ENCODE results near the gene NKD2. TPM values are rescaled to one million over a fixed set of nuclear protein-coding genes. Genes with fewer than 3 reads are reported as not detected.
A peak's percentile ranks its signal among the peaks of the same experiment; 100 is the strongest.

Gene NKD2
- polyA plus RNA-seq, 2 of the 4 experiments (the other 2 are of a cell fraction) = 1.2 to 4.2 TPM

DNA sequence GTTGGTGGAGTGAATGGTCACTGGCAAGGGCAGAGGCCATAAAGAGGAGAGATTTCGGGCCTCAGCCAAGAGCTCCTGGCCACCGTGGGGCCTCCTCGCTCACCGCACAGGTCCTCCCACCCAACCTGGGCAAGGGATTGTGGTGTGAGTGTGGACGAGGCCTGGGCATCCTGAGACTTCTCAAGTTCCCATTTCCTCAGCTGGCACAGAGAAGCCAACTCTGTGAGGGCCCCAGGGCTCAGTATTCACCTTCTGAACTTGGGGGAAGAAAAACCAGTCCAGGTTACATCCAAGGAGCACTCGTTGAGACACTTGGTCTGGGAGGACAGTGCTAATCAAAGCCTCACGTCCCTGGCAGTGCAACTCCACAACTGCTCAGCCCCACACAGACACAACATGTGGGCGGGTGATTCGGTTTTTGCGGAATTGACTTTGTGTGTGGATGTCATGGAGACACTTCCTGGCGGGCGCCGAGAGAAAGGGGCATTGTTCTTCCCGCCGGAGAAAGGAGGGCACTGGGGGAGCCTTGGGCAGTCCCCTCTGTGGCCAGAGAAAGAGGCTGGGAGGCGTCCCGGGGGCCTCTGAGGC is 28.5 kb upstream of the NKD2 start:
- Histone ChIP-seq H3K27ac (no peak overlapping the region), H3K4me1 (no peaks in the 10 kb centered on the region), H3K9me3 (no peaks in the 10 kb centered on the region), H3K4me2 (no peak overlapping the region), H3K4me3 (no peak overlapping the region)
- CTCF ChIA-PET = interaction anchor here (0.8 to 2.2 kb wide), 5 partner anchors 11 to 56 kb away, joined by 3 to 9 read pairs (median 3); no protein-coding TSS in a partner anchor
- 85% methylated on average over 17 of the region's 17 CpGs for WGBS (ENCODE audit: missing lambda C conversion rate)
- POLR2A ChIA-PET = no interaction called here
- TF ChIP-seq, protein P1, sequence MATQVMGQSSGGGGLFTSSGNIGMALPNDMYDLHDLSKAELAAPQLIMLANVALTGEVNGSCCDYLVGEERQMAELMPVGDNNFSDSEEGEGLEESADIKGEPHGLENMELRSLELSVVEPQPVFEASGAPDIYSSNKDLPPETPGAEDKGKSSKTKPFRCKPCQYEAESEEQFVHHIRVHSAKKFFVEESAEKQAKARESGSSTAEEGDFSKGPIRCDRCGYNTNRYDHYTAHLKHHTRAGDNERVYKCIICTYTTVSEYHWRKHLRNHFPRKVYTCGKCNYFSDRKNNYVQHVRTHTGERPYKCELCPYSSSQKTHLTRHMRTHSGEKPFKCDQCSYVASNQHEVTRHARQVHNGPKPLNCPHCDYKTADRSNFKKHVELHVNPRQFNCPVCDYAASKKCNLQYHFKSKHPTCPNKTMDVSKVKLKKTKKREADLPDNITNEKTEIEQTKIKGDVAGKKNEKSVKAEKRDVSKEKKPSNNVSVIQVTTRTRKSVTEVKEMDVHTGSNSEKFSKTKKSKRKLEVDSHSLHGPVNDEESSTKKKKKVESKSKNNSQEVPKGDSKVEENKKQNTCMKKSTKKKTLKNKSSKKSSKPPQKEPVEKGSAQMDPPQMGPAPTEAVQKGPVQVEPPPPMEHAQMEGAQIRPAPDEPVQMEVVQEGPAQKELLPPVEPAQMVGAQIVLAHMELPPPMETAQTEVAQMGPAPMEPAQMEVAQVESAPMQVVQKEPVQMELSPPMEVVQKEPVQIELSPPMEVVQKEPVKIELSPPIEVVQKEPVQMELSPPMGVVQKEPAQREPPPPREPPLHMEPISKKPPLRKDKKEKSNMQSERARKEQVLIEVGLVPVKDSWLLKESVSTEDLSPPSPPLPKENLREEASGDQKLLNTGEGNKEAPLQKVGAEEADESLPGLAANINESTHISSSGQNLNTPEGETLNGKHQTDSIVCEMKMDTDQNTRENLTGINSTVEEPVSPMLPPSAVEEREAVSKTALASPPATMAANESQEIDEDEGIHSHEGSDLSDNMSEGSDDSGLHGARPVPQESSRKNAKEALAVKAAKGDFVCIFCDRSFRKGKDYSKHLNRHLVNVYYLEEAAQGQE (IDR thresholded peaks at IDR 0.05) = no peak
- TF ChIP-seq NR3C1 (IDR thresholded peaks at IDR 0.05) (no peak), ZSCAN20 (CRISPR knock-in tag; IDR thresholded peaks at IDR 0.05) (no peak), CHD2 (IDR thresholded peaks at IDR 0.05; ENCODE audit: low read length, partially characterized antibody) (no peak), KDM5A (IDR thresholded peaks at IDR 0.05) (no peak), HDAC2 (IDR thresholded peaks at IDR 0.05) (no peak), JUN (IDR thresholded peaks at IDR 0.05) (no peak), POLR2A (IDR thresholded peaks at IDR 0.05; ENCODE audit: low read length) (no peak), HOXB13 (CRISPR knock-in tag; IDR thresholded peaks at IDR 0.05; ENCODE audit: low read depth) (no peak), PHF8 (IDR thresholded peaks at IDR 0.05; ENCODE audit: borderline replicate concordance, low read depth) (no peak)
- TF ChIP-seq, protein P2, sequence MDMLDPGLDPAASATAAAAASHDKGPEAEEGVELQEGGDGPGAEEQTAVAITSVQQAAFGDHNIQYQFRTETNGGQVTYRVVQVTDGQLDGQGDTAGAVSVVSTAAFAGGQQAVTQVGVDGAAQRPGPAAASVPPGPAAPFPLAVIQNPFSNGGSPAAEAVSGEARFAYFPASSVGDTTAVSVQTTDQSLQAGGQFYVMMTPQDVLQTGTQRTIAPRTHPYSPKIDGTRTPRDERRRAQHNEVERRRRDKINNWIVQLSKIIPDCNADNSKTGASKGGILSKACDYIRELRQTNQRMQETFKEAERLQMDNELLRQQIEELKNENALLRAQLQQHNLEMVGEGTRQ (IDR thresholded peaks at IDR 0.05) = no peak
- TF ChIP-seq, protein P3, sequence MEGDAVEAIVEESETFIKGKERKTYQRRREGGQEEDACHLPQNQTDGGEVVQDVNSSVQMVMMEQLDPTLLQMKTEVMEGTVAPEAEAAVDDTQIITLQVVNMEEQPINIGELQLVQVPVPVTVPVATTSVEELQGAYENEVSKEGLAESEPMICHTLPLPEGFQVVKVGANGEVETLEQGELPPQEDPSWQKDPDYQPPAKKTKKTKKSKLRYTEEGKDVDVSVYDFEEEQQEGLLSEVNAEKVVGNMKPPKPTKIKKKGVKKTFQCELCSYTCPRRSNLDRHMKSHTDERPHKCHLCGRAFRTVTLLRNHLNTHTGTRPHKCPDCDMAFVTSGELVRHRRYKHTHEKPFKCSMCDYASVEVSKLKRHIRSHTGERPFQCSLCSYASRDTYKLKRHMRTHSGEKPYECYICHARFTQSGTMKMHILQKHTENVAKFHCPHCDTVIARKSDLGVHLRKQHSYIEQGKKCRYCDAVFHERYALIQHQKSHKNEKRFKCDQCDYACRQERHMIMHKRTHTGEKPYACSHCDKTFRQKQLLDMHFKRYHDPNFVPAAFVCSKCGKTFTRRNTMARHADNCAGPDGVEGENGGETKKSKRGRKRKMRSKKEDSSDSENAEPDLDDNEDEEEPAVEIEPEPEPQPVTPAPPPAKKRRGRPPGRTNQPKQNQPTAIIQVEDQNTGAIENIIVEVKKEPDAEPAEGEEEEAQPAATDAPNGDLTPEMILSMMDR (IDR thresholded peaks at IDR 0.05) = no peak
- TF ChIP-seq, protein P4, sequence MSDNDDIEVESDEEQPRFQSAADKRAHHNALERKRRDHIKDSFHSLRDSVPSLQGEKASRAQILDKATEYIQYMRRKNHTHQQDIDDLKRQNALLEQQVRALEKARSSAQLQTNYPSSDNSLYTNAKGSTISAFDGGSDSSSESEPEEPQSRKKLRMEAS (IDR thresholded peaks at IDR 0.05) = no peak
- DNase-seq (ENCODE audit: low read depth in 1 of 2, low spot score in 1 of 2) (no peak), FAIRE-seq (no peak), ATAC-seq (no peak)

DNA sequence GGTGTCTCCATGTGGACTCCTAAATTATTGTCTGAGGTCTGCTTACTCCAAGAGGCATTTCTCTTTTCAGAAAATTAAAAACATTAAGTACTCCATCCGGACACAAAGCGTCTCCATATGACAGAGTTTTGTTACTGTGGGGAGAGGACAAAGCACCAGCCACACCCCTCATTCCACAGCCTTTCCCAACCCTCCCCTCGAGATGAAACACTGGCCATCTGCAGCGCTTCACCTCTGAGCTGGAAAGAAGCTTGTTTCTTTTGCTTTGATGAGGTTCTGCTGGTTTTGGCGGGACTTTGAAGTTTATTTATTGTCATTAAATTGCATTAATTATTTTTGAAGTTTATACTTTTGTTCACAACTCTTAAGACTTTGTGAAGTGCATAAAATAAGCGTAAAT is 27.6 kb upstream of the NKD2 start:
- POLR2A ChIA-PET = no interaction called here
- H3K4me2 ChIP-seq = no peak overlapping the region
- ATAC-seq (peak in 1 of 2 experiments; percentile 36; a peak in 1 of 6 replicates), DNase-seq (ENCODE audit: low read depth in 1 of 2, low spot score in 1 of 2) (no peak), FAIRE-seq (no peak)
- H3K4me1 ChIP-seq = no peaks in the 10 kb centered on the region
- WGBS (ENCODE audit: missing lambda C conversion rate) = 64% methylated on average over 6 of the region's 6 CpGs
- TF ChIP-seq PHF8 (IDR thresholded peaks at IDR 0.05; ENCODE audit: borderline replicate concordance, low read depth) (no peak), ESRRA (IDR thresholded peaks at IDR 0.05; ENCODE audit: borderline replicate concordance, low read length) (no peak), CBX8 (IDR thresholded peaks at IDR 0.05) (no peak), NFE2L2 (conservative IDR thresholded peaks at IDR 0.05; ENCODE audit: low read length) (no peak), RARB (CRISPR knock-in tag; IDR thresholded peaks at IDR 0.05) (no peak), TP53 (CRISPR knock-in tag; IDR thresholded peaks at IDR 0.05) (no peak), MAFK (IDR thresholded peaks at IDR 0.05; ENCODE audit: partially characterized antibody) (no peak), POLR2AphosphoS2 (conservative IDR thresholded peaks at IDR 0.05; ENCODE audit: low read length) (no peak)
- TF ChIP-seq, protein P1 (IDR thresholded peaks at IDR 0.05) = no peak
- CTCF ChIA-PET = interaction anchor here (0.7 to 2.5 kb wide), 10 partner anchors 8 to 58 kb away, joined by 3 to 20 read pairs (median 3); no protein-coding TSS in a partner anchor
- no peak overlapping the region for H3K27ac ChIP-seq
- 0 out of 3 replicates have a peak, but pooled peaks cover 6% of the 10 kb centered on the region for H3K9me3 ChIP-seq
- H3K4me3 ChIP-seq = no peak overlapping the region

Data from A549 (cell line).